Limb (tissue), 2 donors: ENCODE measurements around the gene ROBO3.

ENCODE experiments used
- DNase-seq, 2 donors: peaks; one replicate each; pipeline ENCODE4 v3.0.0-alpha.2; 2016; ENCODE audit errors: extremely low spot score in 2 of 2

Gene ROBO3, protein sequence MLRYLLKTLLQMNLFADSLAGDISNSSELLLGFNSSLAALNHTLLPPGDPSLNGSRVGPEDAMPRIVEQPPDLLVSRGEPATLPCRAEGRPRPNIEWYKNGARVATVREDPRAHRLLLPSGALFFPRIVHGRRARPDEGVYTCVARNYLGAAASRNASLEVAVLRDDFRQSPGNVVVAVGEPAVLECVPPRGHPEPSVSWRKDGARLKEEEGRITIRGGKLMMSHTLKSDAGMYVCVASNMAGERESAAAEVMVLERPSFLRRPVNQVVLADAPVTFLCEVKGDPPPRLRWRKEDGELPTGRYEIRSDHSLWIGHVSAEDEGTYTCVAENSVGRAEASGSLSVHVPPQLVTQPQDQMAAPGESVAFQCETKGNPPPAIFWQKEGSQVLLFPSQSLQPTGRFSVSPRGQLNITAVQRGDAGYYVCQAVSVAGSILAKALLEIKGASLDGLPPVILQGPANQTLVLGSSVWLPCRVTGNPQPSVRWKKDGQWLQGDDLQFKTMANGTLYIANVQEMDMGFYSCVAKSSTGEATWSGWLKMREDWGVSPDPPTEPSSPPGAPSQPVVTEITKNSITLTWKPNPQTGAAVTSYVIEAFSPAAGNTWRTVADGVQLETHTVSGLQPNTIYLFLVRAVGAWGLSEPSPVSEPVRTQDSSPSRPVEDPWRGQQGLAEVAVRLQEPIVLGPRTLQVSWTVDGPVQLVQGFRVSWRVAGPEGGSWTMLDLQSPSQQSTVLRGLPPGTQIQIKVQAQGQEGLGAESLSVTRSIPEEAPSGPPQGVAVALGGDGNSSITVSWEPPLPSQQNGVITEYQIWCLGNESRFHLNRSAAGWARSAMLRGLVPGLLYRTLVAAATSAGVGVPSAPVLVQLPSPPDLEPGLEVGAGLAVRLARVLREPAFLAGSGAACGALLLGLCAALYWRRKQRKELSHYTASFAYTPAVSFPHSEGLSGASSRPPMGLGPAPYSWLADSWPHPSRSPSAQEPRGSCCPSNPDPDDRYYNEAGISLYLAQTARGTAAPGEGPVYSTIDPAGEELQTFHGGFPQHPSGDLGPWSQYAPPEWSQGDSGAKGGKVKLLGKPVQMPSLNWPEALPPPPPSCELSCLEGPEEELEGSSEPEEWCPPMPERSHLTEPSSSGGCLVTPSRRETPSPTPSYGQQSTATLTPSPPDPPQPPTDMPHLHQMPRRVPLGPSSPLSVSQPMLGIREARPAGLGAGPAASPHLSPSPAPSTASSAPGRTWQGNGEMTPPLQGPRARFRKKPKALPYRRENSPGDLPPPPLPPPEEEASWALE (N-terminal part only)

DNA sequence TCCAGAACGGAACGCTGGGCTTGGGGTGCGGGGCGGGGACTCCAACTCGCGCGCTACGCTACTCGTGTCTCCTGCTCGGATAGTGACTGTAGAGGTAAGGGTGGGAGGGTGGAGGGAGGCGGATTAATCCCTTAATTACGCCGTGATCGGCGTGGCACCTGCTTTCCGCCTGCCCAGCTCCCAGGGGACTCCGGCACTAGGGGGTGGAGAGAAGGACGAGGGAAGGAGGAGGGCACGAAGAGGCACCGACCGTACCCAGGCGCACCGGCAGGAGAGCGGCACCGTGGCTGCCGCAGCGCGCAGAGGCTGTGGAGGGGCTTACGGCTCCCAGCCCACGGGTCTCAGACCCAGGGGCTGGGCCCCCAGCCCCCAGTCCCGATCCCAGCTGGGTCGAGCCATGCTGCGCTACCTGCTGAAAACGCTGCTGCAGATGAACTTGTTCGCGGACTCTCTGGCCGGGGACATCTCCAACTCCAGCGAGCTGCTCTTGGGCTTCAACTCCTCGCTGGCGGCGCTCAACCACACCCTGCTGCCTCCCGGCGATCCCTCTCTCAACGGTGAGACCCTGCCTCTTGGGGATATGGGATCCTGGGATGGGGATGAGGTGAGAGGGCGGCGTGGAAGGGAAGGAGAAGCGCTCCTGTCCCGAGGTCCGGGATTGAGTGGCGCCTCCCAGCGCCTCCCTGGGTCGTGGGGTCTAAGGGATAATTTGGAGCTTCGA, at the start of gene ROBO3:
ROBO3 (plus strand) TSS at position 252 of the 721 bp plus-strand sequence; CDS start at position 398, 146 bp downstream.
- DNase-seq, result peak in 1 of 2 donors; percentile 46

DNA sequence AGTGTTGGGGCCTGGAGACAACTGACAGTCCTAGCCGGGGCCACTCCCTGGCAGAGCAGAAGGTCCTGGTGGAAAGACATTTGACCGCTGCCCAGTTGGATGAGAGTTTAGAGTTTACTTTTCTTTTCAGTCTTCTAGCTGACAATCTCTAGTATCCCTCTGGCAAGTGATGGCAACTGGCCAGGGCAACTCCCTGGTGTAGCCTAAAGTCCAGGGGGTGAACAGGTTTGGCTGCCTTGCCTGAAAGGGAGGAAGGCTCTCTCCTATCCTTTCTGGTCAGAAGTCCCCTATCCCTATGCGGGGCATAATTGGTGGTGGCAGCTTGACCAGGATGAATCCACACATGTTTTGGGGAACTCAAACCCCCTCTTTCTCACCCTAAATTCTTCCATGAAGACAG, 48.2 kb upstream of the ROBO3 start:
- no peak for DNase-seq

DNA sequence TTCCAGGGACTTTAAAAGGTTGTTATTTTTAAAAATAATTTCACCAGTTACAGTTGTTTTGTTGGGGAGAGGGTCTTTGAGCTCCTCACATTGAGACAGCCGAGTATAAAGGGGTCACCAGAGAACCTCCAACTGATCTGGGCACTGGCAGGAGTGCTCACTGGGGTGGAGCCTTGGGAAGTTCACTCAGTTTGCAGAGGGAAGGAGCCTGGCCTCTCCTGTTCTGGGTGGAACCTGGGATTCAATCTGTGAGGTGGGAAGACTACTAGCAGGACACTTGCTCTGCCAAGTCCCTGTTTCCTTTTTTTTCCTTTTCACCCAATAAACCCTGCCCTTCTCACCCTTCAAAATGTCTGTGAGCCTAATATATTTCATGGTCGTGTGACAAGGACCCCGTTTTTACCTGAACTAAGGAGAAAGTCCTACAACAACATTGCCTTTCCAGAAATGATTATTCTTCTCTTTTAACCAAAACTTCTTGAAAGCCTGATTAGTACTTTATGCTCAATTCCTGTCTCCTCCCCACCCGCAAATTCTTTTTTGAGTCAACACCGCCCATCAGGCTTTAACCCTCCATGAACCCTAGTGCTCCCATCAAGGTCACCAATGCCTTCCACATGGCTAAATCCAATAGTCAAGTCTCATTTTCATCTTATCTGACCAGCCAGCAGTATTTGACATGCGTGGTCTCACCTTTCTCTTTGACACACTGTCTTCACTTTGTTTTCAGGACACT, 43.1 kb upstream of the ROBO3 start:
- no peak for DNase-seq

DNA sequence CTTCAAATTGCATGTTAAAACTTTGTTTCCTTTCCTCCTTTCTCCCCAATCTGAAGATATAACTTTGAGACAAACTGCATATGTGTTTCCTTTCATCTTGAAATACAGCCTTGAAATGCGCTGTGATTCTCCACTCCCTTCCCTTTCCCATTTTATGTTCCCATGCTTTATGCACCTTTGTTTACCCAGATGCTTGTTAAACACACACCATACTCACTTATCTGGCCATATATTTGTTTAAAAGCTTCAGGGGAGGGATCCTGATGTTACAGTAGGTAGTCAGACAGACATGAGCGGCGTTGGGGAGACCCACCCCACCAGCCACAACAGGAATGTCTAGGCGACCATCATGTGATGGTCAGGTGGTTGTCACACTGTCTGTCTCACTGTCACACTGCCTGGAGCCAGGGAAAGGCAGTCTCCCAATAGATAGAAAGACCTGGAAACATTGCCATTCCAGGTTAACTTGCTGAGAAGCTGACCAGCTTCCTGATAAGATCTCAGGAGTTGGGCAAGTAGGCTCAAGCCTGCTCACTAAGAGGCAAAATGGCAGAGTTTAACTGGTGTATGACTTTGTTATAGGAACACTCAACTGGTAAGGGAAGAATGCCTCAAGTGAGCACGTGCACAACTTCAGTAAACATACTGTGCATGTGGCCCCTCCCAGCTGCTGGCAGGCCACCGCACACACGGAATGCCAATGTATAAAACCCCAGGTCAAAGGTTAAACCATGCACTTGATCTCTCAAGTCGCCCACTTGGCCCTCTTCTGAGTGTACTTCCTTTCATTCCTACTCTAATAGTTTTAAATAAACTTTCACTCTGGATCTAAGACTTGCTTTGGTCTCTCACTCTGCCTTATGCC, 41.5 kb upstream of the ROBO3 start:
- no peak for DNase-seq

DNA sequence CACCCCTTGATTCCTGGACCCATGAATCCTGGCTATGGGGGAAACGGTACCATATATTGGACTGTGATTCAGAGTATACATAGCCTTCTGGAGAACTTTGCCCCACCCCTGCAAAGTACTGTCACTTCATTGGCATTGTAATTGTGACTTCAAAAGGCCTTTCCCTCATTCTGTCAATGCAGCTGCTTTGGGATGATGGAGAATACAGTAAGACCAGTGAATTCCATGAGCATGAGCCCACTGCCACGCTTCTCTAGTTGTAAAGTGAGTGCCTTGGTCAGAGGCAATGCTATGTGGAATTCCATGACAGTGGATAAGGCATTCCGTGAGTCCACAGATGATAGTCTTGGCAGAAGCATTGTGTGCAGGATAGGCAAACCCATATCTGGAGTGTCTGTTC, 39.4 kb upstream of the ROBO3 start:
- no peak for DNase-seq

DNA sequence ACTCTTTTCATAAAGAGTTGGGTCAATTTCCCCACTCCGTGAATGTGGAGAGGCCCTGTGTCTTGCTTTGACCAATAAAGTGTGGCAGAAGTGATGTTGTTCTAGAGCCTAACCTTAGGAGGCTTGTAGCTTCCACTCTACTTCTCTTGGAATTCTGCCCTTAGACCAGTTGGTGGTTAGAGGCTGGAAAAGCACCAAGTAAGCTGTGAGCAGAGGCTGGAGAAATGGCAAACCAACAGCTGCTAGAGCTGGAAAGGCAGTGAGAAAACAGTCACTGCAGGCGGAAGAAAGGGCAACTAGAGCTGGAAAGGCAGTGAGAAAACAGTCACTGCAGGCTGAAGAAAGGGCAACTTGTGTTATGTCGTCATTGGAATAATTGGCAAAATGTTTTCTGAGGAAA, 35.2 kb upstream of the ROBO3 start:
- no peak for DNase-seq

DNA sequence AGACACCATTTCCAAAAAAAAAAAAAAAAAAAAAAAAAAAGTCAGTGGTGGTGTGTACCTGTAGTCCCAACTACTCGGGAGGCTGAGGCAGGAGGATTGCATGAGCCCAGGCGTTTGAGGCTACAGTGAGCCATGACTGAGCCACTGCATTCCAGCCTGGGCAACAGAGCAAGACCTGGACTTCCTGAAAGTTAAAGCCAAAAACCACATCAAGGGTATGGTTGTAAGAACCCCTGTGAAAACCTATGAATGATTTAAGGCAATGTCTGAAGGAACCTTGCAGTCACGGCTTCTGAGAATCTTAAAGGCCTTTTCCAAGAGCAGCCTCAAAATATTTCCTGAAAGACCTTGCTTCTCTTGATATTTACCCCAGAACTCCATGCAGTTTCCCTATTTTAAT, 34.5 kb upstream of the ROBO3 start:
- no peak for DNase-seq

DNA sequence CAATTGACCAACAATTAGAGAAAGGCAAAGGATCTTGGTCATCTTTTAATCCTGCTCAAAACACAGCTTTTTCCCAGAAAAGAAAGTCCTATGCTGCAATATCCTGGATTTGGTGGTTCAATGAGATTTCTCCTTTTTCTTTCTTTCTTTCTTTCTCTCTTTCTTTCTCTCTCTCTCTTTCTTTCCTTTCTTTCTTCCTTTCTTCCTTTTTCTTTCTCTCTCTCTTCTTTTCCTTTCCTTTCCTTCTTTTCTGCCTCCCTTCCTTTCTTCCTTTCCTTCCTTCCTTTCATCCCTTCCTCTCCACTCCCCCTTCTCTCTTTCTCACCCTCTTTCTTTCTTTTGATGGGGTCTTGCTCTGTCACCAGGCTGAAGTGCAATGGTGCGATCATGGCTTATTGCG, 33.3 kb upstream of the ROBO3 start:
- DNase-seq, result no peak

DNA sequence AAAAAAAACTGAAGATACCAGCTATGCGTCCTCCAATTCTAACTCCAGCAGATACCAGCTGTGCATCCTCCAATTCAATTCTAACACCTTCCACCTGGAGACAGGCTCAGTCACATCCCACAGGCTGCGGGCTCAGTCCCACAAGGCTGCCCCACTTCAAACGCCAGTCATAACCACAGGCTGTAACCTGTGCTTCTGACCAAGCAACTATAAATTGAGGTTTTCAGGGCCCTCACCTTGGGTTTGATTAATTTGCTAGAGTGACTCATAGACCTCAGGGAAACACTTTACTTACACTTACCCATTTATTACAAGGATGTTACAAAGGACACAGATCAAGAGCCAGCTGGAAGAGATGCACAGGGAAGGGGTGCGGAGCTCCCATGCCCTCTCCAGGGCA, 32.7 kb upstream of the ROBO3 start:
- DNase-seq, result no peak

DNA sequence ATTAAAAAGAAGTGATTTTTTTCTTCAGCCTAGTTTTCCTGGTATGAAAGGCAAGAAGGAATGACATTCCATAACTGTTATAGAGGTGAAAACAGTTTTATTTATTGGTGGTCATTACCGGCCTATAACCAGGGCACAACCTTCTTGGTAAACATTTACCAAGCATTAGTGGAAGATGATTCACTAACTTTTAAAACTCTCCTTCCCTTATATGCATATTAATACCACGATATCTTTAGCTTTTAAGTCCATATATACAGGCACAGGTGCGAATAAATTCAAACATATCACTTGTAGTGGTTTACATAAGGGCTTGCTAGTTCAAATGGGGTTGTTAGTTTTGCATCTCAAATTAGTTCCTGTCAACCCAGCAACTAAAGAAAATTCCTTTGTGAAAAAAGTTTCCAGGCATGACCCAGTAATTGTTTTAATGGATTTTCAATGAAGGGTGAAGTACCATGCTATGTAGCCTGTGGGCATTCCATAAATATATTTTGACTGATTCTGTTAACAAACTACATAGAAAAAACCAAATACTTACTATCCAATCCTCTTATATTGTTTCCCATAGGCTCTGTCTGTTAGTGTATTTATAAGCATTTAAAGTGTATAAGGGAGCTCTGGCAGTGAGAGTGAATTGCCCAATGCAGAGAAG, 30.6 kb upstream of the ROBO3 start:
- DNase-seq, result no peak

DNA sequence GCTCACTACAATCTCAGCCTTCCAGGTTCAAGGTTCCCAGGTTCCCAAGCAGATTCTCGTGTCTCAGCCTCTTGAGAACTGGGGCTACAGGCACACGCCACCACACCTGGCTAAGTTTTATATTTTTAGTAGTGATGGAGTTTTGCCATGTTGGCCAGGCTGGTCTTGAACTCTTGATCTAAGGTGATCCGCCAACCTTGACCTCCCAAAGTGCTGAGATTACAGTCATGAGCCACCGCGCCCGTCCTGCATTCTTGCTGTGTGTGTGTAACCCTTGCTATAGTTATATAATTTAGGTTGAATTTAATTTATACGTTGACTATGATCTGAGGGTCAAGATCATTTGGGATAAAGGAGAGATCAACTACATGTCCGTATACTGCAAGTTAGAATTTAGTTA, 29.3 kb upstream of the ROBO3 start:
- DNase-seq, result no peak

DNA sequence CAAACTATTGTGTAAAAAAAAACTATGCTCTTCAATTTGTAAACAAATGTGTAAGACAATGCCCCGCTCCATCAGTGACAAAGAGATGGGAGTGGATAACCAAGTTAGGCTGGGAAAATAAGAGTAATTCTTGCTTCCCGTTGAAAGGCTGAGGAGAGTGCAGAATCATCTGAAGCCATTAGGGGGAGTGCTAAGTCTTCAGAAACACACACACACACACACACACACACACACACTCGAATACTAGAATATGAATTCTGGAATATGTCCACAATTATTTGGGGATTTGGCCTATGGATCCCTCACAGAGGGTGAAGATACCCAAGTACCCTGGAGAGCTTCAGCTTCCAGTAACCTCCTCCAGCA, 27.8 kb upstream of the ROBO3 start:
- DNase-seq, result peak; percentile 59 to 81

DNA sequence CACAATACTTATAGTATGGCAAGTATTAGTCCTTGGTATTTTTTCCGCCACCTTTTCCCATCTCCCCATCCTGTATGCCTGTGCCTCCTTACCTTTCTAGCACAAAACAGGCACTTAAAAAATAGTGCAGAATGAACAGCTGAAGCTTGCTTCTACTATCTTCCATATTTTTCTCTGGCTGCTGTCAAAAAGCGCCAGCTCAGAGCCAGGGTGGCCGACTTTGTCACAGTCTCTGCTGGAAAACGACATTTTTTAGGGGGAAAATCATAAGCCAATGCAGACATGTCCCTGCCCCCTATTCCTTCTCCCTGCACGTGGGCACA, 26.5 kb upstream of the ROBO3 start:
- no peak for DNase-seq

DNA sequence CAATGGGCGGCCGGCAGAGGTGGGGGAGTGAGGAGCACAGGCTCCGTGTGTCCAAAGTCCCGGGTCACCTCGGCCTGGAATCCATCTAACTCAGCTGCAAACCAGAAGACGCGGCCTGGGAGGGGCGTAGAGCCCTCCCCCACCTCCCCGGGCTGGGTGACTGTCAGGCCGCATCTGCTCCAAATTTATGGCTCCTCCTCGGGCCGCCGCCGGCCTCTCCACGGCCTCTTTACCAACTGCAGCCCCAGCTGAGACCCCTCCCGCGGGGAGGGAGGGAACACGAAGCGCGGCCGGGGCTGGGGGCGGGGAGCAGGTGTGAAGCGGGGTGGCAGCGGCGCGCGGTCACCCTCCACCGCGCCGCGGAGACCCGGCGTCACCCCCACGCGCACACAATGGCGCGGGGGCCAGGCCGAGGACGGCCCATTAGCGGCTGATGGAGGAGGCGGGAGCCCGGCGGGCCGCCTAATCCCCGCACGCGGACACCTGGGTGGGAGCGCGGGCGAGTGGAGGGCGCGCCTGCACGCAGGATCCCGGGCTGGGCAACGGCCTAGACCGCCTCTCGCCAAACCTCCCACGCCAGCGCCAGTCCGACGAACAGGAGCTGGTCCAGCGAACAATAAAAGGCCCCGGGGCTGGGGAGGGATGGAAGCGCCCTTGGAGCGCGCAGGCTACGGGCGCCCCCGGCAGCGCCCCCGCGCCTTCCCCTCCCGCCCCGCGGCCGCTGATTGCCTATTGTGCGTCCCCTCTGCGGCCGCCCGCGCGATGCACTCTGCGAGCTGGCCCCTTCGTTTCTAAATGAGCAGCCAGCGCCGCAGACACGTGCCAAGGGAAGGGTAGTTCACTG, 25.9 kb upstream of the ROBO3 start:
- DNase-seq, result peak in 1 of 2 donors; percentile 66

DNA sequence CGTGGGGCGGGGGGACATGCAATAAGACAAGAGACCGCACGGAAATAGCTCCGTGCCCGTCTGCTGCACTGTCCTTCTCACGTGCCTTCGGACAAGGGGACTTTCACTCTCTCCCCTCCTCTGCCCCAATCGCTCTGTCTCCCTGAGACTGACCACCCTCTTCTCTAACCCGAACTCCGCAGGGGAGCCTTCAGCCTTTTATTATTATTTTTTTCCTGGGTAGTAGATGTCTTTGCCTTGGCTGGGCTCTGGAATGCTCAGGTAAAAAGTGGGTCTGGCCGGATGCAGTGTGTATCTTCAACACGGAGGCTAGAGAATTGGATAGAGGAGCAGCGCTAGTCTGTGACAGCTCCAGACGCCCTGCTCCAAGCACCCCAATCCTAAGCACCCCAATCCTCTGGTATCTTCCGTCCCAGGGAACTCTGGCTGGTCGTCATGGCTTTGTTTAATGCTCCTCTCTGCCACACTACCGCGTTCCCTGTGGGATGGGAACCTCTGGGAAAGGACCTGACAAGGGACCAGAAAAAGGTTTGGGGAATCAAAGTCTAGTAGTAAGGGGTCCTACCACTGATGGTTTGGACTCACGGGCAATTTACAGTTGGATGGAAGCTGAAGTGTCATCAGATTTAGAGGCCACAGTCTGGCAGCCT, 25.1 kb upstream of the ROBO3 start:
- DNase-seq, result no peak

DNA sequence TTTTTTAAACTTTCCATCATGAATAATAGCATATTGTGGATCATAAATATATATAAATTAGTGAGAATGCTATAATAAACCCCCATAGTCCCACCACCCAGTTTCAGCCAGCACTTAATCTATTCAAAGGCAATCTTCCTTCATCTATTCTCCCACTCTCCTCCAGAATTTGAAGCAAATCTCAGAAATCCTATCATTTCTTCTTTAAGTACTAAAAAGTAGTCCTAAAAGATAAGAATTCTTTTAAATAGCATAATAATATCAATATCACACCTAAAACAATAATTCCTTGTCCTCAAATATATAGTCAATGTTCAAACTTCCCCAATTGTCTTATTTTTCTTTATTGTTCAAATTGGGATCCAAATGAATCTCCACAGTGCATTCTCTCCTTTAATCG, 24.6 kb upstream of the ROBO3 start:
- no peak for DNase-seq

DNA sequence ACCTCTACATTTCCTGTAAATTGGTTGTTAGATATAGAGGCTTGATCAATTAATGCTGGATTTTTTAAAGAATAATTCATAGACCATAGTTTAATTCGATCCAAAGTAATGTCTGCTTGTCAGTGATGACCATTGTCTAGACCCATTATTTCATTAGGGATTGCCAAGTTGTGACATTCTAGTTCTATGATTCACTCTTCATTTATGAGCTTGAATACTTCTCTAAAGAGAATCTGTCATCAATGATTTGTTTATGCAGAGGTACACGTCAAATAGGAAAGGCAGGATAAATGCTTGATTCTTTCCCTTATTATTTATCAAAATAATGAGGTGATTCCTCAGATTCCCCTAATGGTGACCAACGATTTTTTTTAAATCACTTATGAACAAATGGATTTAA, 24.0 kb upstream of the ROBO3 start:
- DNase-seq, result no peak

DNA sequence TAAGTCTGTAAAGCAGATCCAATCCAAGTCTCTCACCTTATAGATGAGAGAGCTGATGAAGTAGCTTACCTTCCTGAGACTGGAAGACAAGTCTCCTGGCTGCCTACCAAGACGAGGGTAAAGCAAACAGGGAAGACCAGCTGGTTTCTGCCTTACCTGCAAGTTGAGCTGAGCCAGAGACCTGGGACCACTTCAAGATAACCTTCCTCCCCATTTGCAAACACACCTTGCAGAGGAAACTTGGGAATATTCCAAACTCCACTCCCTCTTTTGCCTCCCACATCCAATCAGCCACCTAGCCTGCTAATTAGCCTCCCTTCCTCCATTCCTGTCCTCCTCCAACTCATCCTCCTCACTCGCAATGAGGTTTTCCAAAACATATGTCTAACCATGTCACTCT, 23.4 kb upstream of the ROBO3 start:
- DNase-seq, result no peak
